ENCODE measurements around the gene TMEM191B.
"Not testable (repeated sequence)": the region's sequence is repeated elsewhere in the genome, so short reads cannot be mapped to it uniquely, and the experiment has no call there.

Gene TMEM191B

DNA sequence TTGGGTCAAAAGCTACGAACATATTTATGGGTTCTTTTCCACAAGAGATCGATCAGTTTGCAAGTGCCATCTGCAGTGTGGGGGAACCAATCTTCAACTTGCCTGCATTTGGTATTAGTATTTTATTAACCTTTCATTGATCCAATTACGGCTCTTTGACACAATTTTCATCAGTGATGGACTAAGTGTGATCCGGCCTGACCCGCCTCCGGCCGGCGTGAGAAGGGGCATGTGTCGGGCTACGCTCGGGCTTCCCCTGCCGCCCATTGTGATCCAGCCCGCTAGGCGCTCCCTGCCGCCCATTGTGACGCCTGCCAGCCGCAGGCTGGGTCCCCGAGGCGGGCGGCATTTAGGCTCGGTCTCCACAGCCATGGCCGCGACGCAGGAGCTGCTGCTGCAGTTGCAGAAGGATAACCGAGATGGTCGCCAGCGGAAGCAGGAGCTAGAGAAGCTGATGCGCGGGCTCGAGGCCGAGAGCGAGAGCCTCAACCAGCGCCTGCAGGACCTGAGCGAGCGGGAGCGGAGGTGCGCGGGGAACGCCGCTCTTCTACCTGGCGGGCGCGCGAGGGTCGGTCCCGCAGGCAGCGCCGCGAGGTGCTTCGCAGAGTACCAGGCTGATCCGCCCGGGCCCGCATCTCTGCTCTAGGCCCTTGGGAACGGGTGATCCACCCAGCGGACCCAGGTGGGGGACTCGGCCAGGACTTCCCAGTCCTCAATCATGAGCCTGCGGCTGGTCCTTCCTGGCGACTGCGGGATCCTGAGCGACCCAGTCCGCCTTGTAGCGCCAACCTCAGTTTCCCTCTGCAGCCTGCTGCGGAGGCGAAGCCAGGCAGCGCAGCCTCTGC is at the start of gene TMEM191B:
TSS of gene TMEM191B (plus strand) at position 51 of the 845 bp plus-strand sequence. CDS start at position 230, 179 bp downstream.
- not testable (repeated sequence) for DNase-seq

DNA sequence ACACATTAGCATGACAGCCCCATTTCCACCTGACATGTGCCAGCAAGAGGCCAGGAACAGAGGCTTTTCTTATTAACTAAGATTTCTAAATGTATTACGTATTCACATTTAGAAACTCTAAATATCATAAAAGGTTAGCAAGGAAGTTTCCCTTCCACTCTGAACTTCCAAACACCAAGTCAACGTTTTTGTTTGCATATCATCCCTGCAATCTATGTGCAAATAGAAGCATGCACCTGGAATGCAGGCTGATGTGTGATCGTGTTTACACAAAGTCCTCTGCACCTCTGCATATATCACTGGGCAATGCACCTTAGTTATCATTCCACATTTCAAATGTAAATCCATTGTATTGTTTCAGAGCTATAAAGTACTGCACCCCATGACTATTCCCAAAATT is 31.4 kb upstream of the TMEM191B start:
- DNase-seq: not testable (repeated sequence)

DNA sequence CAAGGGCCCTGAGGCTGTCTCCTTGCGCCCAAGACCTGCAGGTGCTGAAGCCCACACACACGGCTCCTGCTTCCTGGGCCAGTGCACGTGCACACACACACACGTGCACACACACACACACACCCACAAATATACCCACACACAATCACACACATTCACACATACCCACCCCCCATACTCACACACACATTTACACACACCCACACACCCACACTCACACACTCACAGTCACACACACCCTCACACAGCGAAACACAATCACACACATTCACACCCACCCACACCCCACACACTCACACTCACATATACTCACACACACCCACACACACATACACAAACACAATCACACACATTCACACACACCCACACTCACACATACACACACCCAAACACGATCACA is 16.3 kb upstream of the TMEM191B start:
- DNase-seq: not testable (repeated sequence)

DNA sequence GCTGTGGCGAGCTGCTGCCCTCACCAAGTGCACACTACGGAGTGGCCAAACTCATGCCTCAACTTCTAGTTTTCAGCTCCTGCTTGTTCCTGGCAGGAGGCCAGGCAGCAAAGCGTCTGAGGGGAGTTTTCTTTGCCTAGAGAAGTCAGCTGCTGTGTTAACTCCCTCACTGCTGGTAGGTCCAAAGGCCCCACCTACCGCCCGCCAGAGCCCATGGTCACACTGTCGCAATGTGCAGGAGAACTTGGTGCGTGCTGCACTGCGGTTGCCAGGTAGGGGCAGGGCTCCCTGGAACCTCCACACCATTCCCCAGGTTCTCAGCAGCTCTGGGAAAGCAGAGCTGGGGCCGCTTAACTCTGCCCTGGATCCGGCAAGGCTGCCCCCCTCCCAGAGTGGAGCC is 15.2 kb upstream of the TMEM191B start:
- not testable (repeated sequence) for DNase-seq

DNA sequence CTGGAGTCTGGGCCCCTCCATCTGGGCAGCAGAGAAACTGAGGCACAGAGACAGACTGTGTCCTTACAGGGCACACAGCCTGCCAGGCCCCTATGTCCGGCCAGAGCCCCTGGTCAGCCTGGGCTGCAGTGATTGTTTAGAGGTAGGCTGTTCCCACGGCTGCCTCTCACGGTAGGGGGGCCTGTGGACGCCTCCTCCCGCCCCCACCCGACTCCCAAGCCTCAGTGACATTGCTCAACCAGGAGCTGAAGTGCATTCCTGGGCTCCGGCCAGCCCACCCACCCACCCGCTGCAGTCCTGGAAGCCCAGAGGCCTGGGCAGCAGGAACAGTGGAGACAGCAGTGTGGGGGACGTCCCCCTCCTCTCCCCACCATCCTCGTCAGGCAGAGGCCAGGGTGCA is 14.1 kb upstream of the TMEM191B start:
- not testable (repeated sequence) for DNase-seq

DNA sequence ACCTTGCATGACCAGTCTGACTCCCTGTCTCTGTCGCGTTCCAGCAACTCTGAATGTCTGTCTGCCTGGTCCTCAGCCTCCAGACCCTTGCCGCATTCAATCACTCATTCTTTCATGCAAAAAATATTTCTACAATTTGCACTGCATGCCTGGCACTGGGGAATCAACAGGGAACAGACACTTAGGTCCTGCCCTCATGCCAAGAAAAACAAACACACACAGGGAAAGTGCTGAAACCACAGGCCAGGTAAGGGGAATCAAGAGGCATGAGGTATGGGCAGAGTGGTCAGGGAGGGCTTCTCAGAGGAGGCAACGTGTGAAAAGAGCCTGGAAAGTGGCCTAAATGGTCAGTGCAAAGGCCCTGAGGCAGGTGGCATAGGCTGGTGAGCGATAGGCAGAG is 9.5 kb upstream of the TMEM191B start, which contains the start of gene GGTLC3:
TSS of gene GGTLC3 (minus strand) at position 101 of the 400 bp plus-strand sequence. CDS start 264 bp downstream, outside the sequence.
- not testable (repeated sequence) for DNase-seq

DNA sequence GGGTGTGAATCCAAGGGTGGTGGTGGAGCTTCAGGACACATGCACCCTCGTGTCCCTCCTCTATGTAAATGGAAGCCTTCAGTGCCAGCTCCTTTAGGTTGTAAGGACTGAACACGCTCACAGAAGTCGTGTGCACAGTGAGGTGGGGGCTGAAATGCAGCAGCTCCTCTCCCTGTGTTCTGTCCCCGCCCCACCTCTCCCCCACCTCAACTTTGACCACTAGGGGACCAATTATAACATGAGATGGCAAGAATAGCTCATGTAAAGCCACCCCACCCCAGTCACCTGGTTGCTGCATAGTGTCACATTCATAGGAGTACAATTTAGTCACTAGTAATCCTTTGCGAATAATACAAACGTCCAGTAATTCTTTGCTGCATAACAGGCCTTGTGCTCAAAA is 4.8 kb upstream of the TMEM191B start:
- DNase-seq: not testable (repeated sequence)

DNA sequence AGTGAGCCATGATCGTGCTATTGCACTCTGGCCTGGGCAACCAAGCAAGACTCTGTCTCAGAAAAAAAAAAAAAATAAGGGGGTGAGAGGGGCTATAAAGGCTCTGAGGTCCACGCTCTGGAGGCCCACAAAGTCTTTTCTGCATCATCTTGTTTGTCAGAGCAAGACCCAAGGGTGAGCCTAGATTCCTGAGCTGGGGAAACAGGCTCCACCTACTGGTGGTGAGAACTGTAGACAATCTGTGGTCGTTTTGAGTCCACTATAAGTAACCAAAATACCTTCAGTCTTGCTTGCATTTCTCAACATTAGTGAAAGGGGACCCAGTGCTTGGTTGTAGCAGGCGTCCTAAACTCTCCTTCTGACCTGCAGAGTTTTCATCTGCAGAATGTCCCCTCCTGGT is 4.3 kb upstream of the TMEM191B start:
- DNase-seq: not testable (repeated sequence)

DNA sequence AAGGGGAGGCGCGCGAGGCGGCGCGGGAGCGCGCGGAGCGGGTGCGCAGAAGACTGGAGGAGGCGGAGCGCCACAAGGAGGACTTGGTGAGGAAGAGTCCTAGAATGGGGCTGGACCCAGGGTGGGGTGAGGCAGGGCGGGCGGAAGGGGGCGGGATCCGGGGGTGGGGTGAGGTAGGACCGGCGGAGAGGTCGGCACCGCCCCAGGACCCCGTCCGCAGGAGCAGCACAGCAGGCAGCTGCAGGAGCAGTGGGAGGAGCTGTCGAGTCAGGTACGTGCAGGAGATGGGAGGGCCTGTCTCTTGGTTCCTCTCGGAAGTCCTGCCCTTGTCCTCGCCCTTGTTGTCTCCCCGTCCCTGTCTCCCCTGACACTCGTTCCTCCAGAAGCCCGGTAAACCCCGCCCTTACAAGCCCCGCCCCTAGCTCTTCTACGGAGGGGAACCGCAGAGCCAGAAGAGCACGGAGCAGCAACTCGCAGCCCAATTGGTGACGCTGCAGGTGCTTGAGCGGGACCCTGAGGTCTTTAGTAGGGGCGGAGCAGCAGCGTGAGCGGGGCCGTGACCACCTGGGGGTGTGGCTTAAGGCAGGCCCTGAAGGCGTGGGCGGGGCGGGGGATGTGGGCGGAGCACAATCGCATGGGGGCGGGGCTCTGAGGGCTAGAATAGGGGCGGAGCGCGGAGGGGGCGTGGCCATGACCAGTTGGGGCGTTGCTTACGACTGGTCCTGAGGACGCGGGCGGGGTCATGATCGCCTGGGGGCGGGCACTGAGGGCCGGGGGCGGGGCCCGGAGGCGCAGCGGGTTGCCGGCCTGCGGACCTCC is 1.2 kb downstream of the TMEM191B start:
- not testable (repeated sequence) for DNase-seq

DNA sequence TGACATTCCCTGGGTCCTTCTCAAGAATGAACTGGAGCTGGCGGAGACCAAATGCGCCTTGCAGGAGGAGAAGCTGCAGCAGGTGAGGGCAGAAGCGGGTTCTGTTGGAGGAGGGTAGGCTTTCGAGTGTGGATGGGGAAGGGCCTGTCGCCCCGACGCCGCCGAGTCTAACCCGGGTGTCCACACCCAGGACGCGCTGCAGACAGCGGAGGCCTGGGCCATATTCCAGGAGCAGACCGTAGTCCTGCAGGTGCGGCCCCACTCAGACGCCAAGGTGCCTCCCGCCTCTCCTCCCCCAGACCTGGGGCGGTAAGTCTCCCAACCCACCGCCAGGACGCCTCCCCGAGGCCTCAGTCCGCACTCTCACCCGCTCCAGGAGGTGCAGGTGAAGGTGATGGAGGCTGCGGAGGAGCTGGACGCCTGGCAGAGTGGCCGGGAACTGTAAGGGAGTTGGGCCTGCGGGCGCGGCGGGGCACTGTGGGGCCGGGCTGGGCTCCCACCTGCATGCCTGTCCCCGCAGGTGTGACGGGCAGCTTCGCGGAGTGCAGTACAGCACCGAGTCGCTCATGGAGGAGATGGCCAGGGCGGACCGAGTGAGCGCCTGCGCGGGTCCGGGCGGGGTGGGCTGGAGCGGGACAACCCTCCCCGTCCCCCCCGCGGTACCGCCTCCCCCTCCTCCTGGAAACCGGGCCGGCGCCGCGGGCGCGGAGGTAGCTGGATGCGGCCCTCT is 2.0 kb downstream of the TMEM191B start:
- DNase-seq: not testable (repeated sequence)

DNA sequence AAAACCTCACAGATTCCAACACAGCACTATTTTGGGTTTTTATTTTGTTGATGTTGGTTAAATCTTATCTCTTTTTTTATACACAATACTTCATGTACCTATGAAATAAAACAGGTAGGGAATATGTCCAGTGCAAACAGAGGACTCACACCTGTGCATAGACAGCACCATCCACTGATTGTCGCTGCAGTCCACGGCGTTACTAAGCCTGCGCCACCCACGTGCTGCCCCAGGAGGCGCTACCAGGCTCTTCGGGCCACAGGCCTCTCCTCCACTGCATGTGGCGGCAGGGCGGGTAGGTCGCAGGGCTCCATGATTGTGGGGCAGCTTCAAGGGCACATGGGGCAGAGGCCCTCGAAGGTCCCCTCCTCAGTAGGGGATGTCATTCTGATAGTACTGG is 6.0 kb downstream of the TMEM191B start:
- not testable (repeated sequence) for DNase-seq

DNA sequence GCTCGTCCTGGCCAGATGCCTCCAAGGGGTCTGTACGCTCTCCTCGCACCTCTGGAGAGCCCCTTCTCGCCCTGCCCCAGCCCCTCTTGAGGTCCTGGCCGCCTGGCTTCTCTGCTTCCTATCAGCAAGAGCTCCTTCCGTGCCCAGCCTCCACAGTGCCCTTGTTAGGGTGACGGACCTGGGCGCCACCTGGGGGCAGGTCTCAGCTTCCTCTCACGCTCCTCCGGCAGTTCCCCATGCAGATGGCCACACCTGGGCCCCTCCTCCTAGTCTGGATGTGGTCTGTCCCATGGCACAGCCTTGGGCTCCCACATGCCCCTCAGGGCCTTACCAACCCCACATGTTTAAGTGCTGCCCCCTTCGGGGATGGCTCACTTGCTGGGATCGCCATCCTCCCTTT is 6.7 kb downstream of the TMEM191B start:
- not testable (repeated sequence) for DNase-seq

DNA sequence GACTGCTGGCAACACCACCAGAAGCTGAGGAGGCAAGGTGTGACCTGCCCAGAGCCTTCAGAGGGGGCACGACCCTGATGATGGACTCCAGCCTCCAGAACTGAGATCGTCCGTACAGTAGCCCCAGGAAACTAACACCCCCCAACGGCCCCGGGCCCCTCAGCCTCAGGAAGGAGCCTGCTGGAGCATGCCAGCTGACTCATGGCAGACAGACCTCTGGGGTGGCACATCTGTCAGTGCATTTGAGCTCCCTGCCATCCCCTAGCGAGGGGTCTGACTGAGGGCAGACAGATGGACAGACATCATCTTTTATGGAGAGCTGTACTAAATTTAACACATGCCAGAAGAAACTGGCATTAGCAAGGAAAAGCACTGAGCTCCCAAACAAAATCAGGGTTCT is 12.4 kb downstream of the TMEM191B start:
- not testable (repeated sequence) for DNase-seq

DNA sequence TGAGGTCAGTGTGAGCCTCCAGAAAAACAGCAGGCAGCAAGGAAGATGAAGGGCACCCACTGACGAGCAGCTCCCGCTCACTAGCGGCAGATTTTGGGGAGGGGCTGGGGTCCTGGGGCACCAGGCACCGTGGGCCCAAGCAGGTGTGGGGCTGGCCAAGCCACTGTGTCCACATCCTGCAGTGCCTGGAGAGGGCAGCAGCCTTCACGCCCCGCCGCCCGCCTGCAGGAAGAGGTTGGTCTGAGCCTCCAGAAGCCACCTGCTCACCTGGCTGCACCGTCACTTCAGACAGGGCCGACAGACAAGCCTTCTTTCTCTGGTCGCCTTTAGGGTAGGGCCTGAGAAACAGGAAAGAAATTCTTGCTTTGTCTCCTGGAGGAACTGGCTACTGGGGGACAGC is 15.8 kb downstream of the TMEM191B start:
- DNase-seq: not testable (repeated sequence)

DNA sequence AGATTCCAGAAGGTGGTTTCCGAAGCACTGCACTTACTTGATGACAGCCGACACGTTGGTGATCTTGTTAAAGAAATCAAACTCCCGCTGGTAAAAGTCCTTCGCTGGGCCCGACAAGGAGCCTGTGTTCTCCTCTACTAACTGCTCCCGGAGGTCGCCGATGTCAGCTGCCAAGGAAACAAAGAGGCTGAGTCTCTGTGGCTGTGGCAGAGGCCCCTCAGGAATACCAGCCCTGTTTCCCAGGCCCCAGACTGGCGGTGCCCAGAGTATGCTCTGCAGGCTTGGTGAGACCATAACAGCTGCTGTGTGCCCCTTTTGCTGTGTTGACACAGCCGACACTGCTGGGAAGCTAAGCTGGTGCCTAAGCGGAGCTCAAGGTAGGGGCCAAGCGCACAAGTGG is 17.0 kb downstream of the TMEM191B start:
- not testable (repeated sequence) for DNase-seq

DNA sequence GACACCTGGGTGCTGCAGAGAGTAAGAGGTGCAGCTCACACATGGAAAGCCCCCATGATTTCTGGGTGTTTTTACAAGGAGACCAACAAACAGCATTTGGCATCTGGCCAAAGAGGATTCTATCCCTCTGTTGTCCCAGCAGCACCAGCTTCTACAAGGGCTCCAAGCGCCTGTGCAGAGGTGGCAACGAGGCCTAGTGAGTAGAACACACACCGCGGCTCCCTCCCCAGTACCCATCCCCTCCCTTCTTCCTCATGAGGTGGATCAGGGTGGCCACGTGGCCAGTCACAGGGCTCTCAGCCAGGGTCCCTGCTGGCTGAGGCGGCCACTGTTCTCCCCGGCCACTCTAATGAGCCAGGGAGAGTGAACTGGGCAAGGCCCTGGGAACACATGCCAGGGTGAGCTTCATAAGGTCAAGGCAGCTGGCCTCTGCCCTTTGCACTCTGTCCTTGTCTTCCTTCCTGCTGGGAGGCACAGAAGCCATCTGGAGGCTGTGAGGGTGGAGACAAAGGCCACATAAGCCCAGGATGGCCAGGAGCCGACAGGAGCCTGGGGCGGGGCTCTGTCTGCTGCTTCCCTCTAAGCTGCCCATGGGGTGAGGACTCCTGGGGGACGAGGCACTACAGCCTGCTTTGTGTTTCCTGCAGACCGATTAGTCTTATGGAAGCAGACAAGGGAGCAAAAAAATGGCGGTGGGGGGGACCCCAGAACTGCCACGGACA is 22.0 kb downstream of the TMEM191B start:
- not testable (repeated sequence) for DNase-seq

DNA sequence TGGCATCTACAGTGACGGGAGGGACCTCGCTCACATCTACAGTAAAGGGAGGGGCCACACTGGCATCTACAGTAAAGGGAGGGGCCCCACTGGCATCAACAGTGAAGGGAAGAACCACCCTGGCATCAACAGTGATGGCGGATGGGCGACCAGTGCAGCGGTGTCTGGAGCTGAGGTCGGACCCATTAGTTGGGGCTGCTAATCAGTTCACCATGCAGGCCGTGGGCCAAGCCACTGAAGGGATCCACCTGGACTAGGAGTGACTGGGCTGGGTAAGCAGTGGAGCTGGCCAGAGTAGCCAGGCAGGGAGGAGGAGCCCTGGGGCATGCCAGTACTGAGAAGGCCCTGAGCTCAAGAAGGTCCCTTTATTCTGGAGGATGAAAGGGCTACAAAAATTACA is 23.4 kb downstream of the TMEM191B start:
- not testable (repeated sequence) for DNase-seq

DNA sequence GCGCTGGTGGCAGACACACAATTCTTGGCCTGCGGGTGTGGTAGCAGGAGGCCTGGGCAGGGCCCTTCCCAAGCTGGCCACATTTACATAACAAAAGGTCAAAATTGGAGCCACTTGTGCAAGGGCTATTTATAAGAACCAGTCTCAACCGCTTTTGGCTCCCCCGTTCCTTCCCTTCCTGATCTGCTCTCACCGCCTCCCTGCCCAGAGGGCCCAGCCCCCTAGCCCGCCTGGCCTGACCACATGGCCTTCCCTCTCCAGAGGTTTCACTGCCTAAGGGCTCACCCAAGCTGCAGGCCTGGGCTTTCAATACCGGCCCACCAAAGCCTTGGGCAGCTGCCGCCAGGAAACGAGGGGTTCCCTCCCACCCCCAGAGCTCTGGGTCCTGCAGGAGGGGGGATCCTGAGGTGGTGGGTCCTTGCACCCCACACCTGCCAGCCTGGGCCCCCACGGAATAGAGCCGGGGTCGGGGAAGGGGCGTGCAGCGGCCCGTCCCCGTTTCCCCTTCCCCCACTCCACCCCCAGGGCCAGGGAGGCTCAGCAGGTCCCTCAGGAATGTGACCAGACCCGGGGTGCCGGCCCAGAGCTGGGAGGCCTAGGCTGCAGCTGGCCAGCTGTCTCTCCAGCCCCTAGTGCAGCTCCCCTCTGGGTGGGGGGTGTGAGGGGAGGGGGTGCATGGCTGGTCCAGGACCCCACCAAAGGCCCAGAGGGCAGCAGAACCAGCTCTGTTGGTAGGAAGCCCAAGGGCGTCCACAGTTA is 25.4 kb downstream of the TMEM191B start:
- not testable (repeated sequence) for DNase-seq

DNA sequence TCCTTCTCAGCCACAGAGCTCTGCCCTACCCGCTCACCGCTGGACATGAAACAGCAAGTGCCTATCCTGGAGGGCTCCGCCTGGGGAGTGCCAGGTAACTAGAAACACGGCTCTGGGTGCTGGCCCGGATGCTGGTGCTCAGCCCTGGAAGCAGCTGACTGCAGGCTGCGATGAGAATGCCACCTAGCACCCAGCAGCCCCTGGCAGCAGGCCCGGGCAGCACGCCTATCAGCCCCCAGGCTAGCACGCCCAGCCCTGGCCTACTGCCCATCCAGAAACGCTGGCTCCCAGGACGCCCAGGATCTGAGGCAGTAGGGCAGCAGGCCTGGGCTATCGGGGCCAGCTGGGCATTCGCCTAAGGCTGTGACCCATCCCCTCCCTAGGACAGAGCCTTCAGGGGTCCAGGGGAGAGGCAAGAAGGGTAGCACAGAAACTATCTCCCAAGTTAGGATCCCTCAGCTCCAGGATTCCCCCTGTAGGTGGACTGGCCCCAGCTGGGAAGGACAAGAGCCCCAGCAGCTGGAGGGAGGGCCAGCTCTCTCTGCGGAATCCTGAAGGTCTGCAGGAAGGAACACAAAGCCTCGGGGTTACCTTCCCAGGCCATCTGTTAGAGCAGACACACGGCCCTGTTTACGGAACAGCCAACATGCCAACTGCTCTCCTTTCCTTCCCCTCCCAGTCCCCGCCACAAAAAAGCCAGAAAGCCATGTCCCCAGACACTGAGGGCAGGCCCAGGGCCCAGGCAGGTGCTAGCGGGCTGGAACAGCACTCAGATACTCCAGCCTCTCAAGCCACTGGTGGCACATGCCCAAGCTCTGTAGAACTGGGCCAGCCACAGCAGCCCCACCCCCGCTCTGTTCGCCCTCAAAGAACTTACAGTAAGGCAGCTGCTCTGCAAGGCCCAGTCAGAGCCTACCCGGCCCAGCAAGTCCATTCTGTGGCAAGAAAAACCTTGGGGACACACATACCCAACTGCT is 27.0 kb downstream of the TMEM191B start:
- not testable (repeated sequence) for DNase-seq

DNA sequence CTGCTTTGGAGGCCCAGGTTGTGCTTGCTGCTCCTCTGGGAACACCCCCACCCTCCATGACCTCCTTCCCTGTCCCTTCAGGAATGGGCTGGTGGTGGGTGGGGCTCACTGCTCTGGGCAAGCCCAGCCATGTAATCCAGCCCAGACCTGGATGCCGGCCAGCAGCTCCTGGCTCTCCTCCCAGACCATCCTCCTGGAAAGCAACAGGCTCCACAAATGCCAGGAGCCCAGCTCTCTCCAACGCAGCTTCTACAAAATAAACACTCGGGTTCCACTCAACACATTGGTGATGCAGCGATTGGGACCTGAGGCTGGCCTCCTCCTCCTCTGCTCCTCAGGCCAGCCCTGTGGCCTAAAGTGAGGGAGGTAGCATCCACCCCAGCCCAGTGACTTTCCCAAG is 30.9 kb downstream of the TMEM191B start:
- DNase-seq: not testable (repeated sequence)
